ENCODE measurements around the gene QRICH2. TPM values are rescaled to one million over a fixed set of nuclear protein-coding genes. Genes with fewer than 3 reads are reported as not detected.
"Not testable (repeated sequence)": the region's sequence is repeated elsewhere in the genome, so short reads cannot be mapped to it uniquely, and the experiment has no call there.

QRICH2 gene
- total RNA-seq, 2 experiments from 2014 or later, result 1.7 to 2.0 TPM

DNA sequence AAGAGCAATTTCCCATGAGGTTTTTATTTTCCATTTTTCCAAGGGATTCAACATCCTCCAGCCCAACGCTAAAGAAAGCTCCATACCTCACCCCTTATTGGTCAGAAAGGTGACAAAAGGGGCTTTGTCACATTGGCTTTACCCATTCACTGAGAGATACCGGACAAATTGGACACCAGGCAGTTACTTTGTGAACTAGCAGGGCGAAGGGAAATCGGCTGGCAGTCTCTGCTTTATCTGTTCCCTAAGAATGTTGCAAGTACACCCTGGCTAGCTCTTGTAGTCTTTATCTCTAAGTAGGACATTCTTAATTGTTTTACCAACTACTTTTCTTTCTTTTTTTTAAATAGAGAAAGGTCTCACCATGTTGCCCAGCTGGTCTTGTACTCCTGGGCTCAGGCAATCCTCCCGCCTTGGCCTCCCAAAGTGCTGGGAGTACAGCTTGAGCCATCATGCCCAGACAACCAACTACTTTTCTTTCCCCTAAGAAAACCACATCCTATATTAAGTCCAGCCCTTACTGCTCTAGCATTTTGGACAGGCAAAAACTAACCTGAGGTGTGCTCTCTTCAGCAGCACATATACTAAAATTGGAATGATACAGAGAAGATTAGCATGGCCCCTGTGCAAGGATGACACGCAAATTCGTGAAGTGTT is 28.8 kb upstream of the QRICH2 start:
- POLR2A ChIA-PET, result no interaction called here
- CTCF ChIA-PET, result interaction anchor here (0.7 to 1.4 kb wide), 5 partner anchors 14 to 87 kb away, joined by 3 to 5 read pairs (median 3); partner anchors contain the start of gene PRPSAP1

DNA sequence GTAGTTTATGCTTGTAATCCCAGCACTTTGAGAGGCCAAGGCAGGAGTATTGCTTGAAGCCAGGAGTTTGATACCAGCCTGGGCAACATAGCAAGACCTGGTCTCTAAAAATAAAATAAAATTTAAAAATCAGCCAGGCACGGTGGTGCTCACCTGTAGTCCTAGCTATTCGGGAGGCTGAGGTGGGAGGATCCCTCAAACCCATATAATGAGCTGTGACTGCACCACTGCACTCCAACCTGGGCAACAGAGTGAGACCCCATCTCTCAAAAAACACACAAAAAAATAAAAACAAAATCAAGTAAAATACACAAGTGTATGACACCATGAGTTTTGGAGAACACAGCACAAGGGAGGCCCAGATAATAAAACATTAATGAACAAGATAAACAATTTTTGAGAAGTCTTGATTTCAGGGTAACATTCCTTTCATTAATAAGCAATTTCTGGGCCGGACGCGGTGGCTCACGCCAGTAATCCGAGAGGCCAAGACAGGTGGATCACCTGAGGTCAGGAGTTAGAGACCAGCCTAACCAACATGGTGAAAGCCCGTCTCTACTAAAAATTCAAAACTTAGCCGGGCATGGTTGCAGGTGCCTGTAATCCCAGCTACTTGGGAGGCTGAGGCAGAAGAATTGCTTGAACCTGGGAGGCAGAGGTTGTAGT is 27.8 kb upstream of the QRICH2 start:
- POLR2A ChIA-PET, result no interaction called here
- CTCF ChIA-PET, result interaction anchor here (0.7 to 1.1 kb wide), 2 partner anchors 18 to 32 kb away, joined by 3 read pairs; partner anchors contain the start of gene PRPSAP1

- CTCF ChIA-PET, result interaction anchor here (0.6 kb wide), 2 partner anchors 76 to 194 kb away, joined by 3 to 4 read pairs; no protein-coding TSS in a partner anchor
These were observed 25.8 kb upstream of the QRICH2 start for GRCh38 chr17:76333673-76334505.

GRCh38 chr17:76331083-76331482 is 23.0 kb upstream of the QRICH2 start:
- POLR2A ChIA-PET, result no interaction called here

More at GRCh38 chr17:76333673-76334505, 25.8 kb upstream of the QRICH2 start:
- POLR2A ChIA-PET, result no interaction called here

DNA sequence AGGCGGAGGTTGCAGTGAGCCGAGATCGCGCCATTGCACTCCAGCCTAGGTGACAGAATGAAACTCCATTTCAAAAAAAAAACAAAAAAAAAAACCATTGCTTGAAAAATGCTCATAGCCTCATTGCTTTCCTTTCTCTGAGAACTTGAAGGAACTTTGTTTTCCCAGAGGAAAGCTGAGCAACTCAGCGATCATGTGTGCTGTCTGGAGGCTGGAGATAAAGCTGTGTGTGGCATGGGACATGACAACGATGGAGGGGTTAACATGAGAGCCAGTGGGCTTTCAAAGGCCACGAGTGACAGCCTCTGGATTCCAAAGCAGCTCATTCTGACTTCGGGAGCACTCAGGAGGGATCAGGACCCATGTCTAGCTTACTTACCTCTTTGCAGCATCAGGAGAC is 21.6 kb upstream of the QRICH2 start:
- ChIA-PET POLR2A (no interaction called here), CTCF (interaction anchor here (0.5 kb wide), 1 partner anchor 24 kb away, joined by 3 read pairs; no protein-coding TSS in a partner anchor)

More at GRCh38 chr17:76331083-76331482, 23.0 kb upstream of the QRICH2 start:
- CTCF ChIA-PET, result interaction anchor here (0.5 kb wide), 1 partner anchor 132 kb away, joined by 4 read pairs; no protein-coding TSS in a partner anchor

GRCh38 chr17:76327696-76328095 is 19.6 kb upstream of the QRICH2 start:
- CTCF ChIA-PET, result interaction anchor here (0.6 kb wide), 1 partner anchor 24 kb away, joined by 3 read pairs; no protein-coding TSS in a partner anchor
- POLR2A ChIA-PET, result no interaction called here

DNA sequence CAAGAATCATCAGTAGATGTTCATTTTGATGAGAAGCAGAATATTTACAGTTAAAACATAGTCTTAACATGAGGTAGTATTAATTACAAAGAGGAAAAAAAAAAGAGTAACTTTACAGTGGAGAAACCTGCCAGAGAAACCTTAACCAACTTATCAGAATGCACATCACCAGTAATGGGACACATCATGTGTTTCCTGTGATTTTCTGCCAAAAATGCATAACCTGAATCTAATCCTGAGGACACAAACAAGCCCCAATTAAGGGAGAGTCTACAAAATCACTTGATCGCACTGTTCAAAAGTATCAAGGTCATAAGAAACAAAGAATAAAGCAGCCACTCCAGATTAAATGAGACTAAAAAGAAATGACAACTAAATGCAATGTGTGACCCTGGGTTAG is 18.2 kb upstream of the QRICH2 start:
- POLR2A ChIA-PET, result no interaction called here
- CTCF ChIA-PET, result no interaction called here

DNA sequence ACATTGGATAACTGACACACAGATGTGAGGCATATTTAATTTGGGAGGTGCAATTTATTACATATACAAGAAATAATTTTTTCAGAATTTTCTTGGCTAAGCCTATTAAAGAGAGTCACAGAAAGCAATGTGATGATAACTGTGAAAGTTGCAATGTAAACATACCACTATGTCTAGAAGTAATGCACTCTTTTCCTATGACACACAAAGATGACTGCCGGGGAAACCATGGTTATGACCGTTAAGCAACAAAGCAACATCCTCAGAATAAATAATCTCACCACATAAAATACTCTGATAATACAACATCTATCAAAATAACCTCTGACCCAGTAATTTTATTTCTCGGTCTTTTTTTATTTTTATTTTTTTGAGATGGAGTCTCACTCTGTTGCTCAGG is 10.5 kb upstream of the QRICH2 start:
- ChIA-PET CTCF (no interaction called here), POLR2A (no interaction called here)

- POLR2A ChIA-PET, result no interaction called here
These were observed 9.5 kb upstream of the QRICH2 start for GRCh38 chr17:76317535-76317934.

DNA sequence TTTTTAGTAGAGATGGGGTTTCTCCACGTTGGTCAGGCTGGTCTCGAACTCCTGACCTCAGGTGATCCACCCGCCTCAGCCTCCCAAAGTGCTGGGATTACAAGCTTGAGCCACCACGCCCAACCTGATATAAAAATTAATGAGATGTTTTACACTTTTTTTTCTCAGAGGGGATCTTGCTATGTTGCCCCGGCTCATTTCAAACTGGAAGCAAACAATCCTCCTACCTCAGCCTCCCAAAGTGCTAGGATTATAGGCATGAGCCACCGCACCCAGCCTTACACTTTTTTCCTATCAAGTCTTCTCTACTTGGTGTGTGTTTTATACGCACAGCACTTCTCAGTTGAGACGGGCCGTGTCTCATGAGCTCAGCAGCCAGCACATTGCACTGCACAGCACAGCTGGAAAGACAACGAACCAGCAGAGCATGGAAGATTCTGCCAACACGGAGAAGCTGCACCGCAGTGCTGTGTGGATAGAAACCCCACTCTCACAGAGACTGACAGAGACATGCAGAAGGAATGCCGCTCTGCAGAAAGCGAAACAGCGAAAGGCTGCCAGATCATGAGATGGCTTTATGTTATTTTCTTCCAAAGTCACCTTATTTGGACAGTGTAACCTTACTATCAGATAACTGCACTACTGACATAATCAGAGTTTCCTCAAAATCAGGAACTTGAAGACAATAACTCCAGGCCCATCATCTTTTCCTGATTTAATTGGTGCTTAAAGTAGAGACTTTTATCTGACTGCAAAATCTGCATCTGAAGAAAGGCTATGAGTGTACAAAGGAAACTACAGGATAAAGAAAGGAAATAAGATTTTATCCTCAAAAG is 6.5 kb upstream of the QRICH2 start:
- POLR2A ChIA-PET, result interaction anchor here (0.6 kb wide), 1 partner anchor 681 kb away, joined by 4 read pairs; no protein-coding TSS in a partner anchor
- CTCF ChIA-PET, result no interaction called here

More at GRCh38 chr17:76317535-76317934, 9.5 kb upstream of the QRICH2 start:
- CTCF ChIA-PET, result no interaction called here

DNA sequence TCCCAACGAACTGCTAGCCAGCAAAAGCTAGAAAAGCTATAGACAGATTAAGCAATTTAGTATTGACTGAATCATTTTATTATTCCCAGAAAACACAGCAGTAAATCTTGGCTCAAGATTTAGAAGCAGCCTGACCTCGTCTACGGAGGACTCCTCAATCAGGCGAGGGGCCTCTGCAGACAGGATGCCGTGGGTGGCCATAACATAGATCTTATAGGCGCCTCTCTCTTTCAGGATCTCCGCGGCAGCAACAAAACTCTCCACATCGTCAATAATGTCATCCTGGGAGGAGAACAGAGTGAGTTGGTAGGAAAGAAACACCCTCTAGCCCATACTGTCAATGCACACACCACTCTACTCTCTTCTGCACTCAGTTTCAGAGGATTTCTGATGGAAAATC is 4.7 kb upstream of the QRICH2 start:
- POLR2A ChIA-PET, result no interaction called here
- CTCF ChIA-PET, result interaction anchor here (0.6 to 0.9 kb wide), 2 partner anchors 85 to 299 kb away, joined by 3 read pairs; no protein-coding TSS in a partner anchor

- POLR2A ChIA-PET, result no interaction called here
- CTCF ChIA-PET, result interaction anchor here (0.6 to 1.5 kb wide), 4 partner anchors 77 to 188 kb away, joined by 3 to 4 read pairs (median 3); no protein-coding TSS in a partner anchor
These were observed 1.4 kb upstream of the QRICH2 start for GRCh38 chr17:76309461-76309860.

GRCh38 chr17:76307299-76307965 is 644 bp downstream of the QRICH2 start:
- CTCF ChIA-PET, result interaction anchor here (1.1 to 1.6 kb wide), 3 partner anchors 91 to 308 kb away, joined by 3 to 5 read pairs (median 3); no protein-coding TSS in a partner anchor
- POLR2A ChIA-PET, result interaction anchor here (0.6 to 0.7 kb wide), 2 partner anchors 145 to 337 kb away, joined by 3 read pairs; no protein-coding TSS in a partner anchor

- CTCF ChIA-PET, result interaction anchor here (0.7 to 7.0 kb wide), 5 partner anchors 25 to 198 kb away, joined by 3 to 77 read pairs (median 4); no protein-coding TSS in a partner anchor
- POLR2A ChIA-PET, result not testable (repeated sequence)
These were observed 3.0 kb downstream of the QRICH2 start for GRCh38 chr17:76305135-76305454.

- POLR2A ChIA-PET, result interaction anchor here (1.4 kb wide), 1 partner anchor 94 kb away, joined by 5 read pairs; no protein-coding TSS in a partner anchor
These were observed 3.6 kb downstream of the QRICH2 start for GRCh38 chr17:76304226-76305134.

DNA sequence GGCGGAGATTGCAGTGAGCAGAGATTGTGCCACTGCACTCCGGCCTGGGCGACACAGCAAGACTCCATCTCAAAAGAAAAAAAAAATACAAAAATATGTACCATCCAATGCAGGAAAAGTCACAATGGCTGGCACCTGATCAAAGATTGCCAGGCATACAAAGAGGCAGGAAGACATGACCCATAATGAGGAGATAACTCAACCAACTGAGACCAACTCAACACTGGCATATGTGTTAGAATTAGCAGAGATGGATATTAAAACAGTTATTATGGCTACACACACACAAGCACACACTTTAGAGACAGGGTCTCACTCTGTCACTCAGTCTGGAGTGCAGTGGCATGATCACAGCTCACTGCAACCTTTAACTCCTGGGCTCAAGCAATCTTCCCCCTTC is 10.6 kb downstream of the QRICH2 start:
- ChIA-PET CTCF (interaction anchor here (3.3 kb wide), 1 partner anchor 18 kb away, joined by 14 read pairs; no protein-coding TSS in a partner anchor), POLR2A (no interaction called here)

More at GRCh38 chr17:76304226-76305134, 3.6 kb downstream of the QRICH2 start:
- CTCF ChIA-PET, result interaction anchor here (0.5 to 7.0 kb wide), 14 partner anchors 25 to 236 kb away, joined by 3 to 77 read pairs (median 4); partner anchors contain the start of gene SPHK1

DNA sequence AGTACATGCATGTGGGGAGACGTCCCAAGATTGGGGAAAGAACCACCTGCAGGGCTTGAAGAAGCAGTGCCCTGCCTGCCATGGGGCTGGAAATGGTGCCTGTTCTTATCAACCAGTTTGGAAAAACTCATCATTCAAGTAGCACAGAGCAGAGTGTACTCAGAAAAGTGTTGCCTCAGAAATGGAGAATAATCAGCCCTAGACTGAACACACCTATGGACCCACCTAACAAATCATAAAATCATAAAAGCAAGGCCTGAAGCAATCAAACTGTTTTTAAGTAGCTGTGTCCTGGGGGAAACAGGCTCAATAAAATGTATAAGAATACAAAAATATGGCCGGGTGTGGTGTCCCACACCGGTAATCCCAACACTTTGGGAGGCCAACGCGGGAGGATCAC is 11.2 kb downstream of the QRICH2 start:
- ChIA-PET CTCF (interaction anchor here (0.7 to 3.3 kb wide), 2 partner anchors 17 to 26 kb away, joined by 4 to 14 read pairs; no protein-coding TSS in a partner anchor), POLR2A (no interaction called here)
